ENCODE measurements around the gene SH2D3A. TPM values are rescaled to one million over a fixed set of nuclear protein-coding genes. Genes with fewer than 3 reads are reported as not detected.

The SH2D3A gene
- total RNA-seq, 1 experiment from 2014 or later, result 76.7 TPM

- H3K36me3 Mint-ChIP-seq (ENCODE audit: insufficient read depth, unreplicated experiment), result peaks cover 100% of the 10 kb centered on the region
- no peak for TF ChIP-seq CTCF (IDR thresholded peaks at IDR 0.05; ENCODE audit: unreplicated experiment)
Observed at GRCh38 chr19:6707658-6708018, 59.6 kb downstream of the SH2D3A start.

GRCh38 chr19:6707011-6707657 lies 60.1 kb downstream of the SH2D3A start:
- ChIA-PET CTCF (interaction anchor here (0.5 kb wide), 1 partner anchor 445 kb away, joined by 5 read pairs; no protein-coding TSS in a partner anchor), POLR2A (no interaction called here)
- Mint-ChIP-seq H3K9me3 (ENCODE audit: unreplicated experiment) (no peaks in the 10 kb centered on the region), H3K4me3 (ENCODE audit: unreplicated experiment) (no peak overlapping the region), H3K36me3 (ENCODE audit: insufficient read depth, unreplicated experiment) (peaks cover 100% of the 10 kb centered on the region), H3K27me3 (ENCODE audit: insufficient read depth, unreplicated experiment) (no peaks in the 10 kb centered on the region), H3K27ac (ENCODE audit: low read depth, unreplicated experiment) (no peak overlapping the region), H3K4me1 (ENCODE audit: insufficient read depth, unreplicated experiment) (peaks cover 18% of the 10 kb centered on the region)
- intact Hi-C loops (cut with micrococcal nuclease), result no loop called here
- DNase-seq (ENCODE audit: unreplicated experiment), result no peak
- TSS peak; percentile 21 for BruUV-seq (replicated peaks)
- no peak for TF ChIP-seq CTCF (IDR thresholded peaks at IDR 0.05; ENCODE audit: unreplicated experiment)

More at GRCh38 chr19:6707658-6708018, 59.6 kb downstream of the SH2D3A start:
- BruUV-seq (replicated peaks), result no TSS peak
- Mint-ChIP-seq H3K4me3 (ENCODE audit: unreplicated experiment) (no peak overlapping the region), H3K27ac (ENCODE audit: low read depth, unreplicated experiment) (no peak overlapping the region), H3K27me3 (ENCODE audit: insufficient read depth, unreplicated experiment) (no peaks in the 10 kb centered on the region), H3K9me3 (ENCODE audit: unreplicated experiment) (no peaks in the 10 kb centered on the region), H3K4me1 (ENCODE audit: insufficient read depth, unreplicated experiment) (peaks cover 20% of the 10 kb centered on the region)
- CTCF ChIA-PET, result interaction anchor here (0.5 kb wide), 1 partner anchor 446 kb away, joined by 5 read pairs; no protein-coding TSS in a partner anchor
- intact Hi-C loops (cut with micrococcal nuclease), result no loop called here
- POLR2A ChIA-PET, result no interaction called here
- no peak for DNase-seq (ENCODE audit: unreplicated experiment)

- Mint-ChIP-seq H3K27me3 (ENCODE audit: insufficient read depth, unreplicated experiment) (no peaks in the 10 kb centered on the region), H3K4me1 (ENCODE audit: insufficient read depth, unreplicated experiment) (peaks cover 18% of the 10 kb centered on the region), H3K27ac (ENCODE audit: low read depth, unreplicated experiment) (no peak overlapping the region), H3K9me3 (ENCODE audit: unreplicated experiment) (no peaks in the 10 kb centered on the region), H3K4me3 (ENCODE audit: unreplicated experiment) (no peak overlapping the region), H3K36me3 (ENCODE audit: insufficient read depth, unreplicated experiment) (peaks cover 100% of the 10 kb centered on the region)
- ChIA-PET POLR2A (no interaction called here), CTCF (no interaction called here)
- intact Hi-C loops (cut with micrococcal nuclease), result no loop called here
- TF ChIP-seq CTCF (IDR thresholded peaks at IDR 0.05; ENCODE audit: unreplicated experiment), result no peak
- DNase-seq (ENCODE audit: unreplicated experiment), result no peak
- BruUV-seq (replicated peaks), result no TSS peak
Observed at GRCh38 chr19:6706633-6706958, 60.6 kb downstream of the SH2D3A start.

- intact Hi-C loops (cut with micrococcal nuclease), result no loop called here
- Mint-ChIP-seq H3K27me3 (ENCODE audit: insufficient read depth, unreplicated experiment) (no peaks in the 10 kb centered on the region), H3K4me3 (ENCODE audit: unreplicated experiment) (no peak overlapping the region), H3K36me3 (ENCODE audit: insufficient read depth, unreplicated experiment) (peaks cover 100% of the 10 kb centered on the region), H3K9me3 (ENCODE audit: unreplicated experiment) (no peaks in the 10 kb centered on the region), H3K4me1 (ENCODE audit: insufficient read depth, unreplicated experiment) (peaks cover 18% of the 10 kb centered on the region), H3K27ac (ENCODE audit: low read depth, unreplicated experiment) (peak overlapping the region; percentile 57)
- POLR2A ChIA-PET, result interaction anchor here (0.7 kb wide), 1 partner anchor 16 kb away, joined by 4 read pairs; no protein-coding TSS in a partner anchor
- TF ChIP-seq CTCF (IDR thresholded peaks at IDR 0.05; ENCODE audit: unreplicated experiment), result no peak
- CTCF ChIA-PET, result interaction anchor here (0.6 kb wide), 1 partner anchor 1229 kb away, joined by 4 read pairs; no protein-coding TSS in a partner anchor
- BruUV-seq (replicated peaks), result no TSS peak
- no peak for DNase-seq (ENCODE audit: unreplicated experiment)
Observed at GRCh38 chr19:6705931-6706632, 61.2 kb downstream of the SH2D3A start.

Small RNA genes within 50 kb of the gene (microRNA-seq; reads per million reads assigned to microRNA genes)
- 0.40 reads per million for gene MIR6791

Other genes starting within 250 kb of the SH2D3A start
- gene TNFSF9, start 236.4 kb downstream of the SH2D3A start, total RNA-seq (2022), result 6.2 and 6.9 TPM in 2 replicates
- 13.4 and 14.7 TPM in 2 replicates for gene CD70, start 176.3 kb downstream of the SH2D3A start, total RNA-seq (2022)
- 12.1 and 12.2 TPM in 2 replicates for gene TNFSF14, start 97.3 kb downstream of the SH2D3A start, total RNA-seq (2022)
- 842 and 872 TPM in 2 replicates for gene C3, start 46.8 kb downstream of the SH2D3A start, total RNA-seq (2022)
- 115 and 124 TPM in 2 replicates for gene GPR108, start 29.9 kb downstream of the SH2D3A start, total RNA-seq (2022)
- gene TRIP10, start 27.8 kb downstream of the SH2D3A start, total RNA-seq (2022), result 45.4 and 49.7 TPM in 2 replicates
- not detected in 2 replicates for gene VAV1, start 5.3 kb upstream of the SH2D3A start, total RNA-seq (2022)
- gene ADGRE1, start 120.1 kb upstream of the SH2D3A start, total RNA-seq (2022), result not detected in 2 replicates